Neural cell (in vitro differentiated cells): ENCODE measurements around the gene XK.

ENCODE experiments used
- POLR2AphosphoS5 ChIP-seq: IDR thresholded peaks from 2 replicates; pipeline ENCODE4 v1.6.1; 2012
- RAD21 ChIP-seq: fragments of 450-650 bp; conservative IDR thresholded peaks from 2 replicates; pipeline ENCODE4 v1.6.1; 2014; ENCODE audit warnings: antibody characterized with exemption, mild to moderate bottlenecking, moderate library complexity
- TF ChIP-seq, protein P1 (sequence below): fragments of 450-650 bp; IDR thresholded peaks from 2 replicates; pipeline ENCODE4 v1.5.1; 2014; ENCODE audit warnings: antibody characterized with exemption, mild to moderate bottlenecking, moderate library complexity; ENCODE audit not compliant: poor library complexity, severe bottlenecking

DNA sequence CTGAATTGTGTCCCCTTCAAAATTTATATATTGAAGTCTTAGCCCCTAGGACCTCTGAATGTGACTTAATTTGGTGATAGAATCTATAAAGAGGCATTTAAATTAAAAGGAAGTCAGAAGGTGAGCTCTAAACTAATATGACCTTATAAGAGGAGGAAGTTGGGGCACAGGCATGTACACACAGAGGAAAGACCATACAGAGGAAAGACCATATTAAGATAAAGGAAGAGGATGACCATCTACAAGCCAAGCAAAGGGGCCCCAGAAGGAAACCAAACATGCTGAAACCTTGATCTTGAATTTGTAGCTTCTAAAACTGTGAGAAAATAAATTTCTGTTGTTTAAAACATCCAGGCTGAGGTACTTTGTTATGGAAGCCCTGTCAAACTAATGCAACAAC, 67.3 kb downstream of the XK start:
- TF ChIP-seq, protein P1, sequence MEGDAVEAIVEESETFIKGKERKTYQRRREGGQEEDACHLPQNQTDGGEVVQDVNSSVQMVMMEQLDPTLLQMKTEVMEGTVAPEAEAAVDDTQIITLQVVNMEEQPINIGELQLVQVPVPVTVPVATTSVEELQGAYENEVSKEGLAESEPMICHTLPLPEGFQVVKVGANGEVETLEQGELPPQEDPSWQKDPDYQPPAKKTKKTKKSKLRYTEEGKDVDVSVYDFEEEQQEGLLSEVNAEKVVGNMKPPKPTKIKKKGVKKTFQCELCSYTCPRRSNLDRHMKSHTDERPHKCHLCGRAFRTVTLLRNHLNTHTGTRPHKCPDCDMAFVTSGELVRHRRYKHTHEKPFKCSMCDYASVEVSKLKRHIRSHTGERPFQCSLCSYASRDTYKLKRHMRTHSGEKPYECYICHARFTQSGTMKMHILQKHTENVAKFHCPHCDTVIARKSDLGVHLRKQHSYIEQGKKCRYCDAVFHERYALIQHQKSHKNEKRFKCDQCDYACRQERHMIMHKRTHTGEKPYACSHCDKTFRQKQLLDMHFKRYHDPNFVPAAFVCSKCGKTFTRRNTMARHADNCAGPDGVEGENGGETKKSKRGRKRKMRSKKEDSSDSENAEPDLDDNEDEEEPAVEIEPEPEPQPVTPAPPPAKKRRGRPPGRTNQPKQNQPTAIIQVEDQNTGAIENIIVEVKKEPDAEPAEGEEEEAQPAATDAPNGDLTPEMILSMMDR, result no peak
- TF ChIP-seq RAD21, result no peak
- TF ChIP-seq POLR2AphosphoS5, result no peak
